Activated T-cell treated with anti-CD3 and anti-CD28 coated beads, Interleukin-2, amount 50 U/mL, for 4 hours (primary cell): ENCODE results near the gene CIB2. TPM values are rescaled to one million over a fixed set of nuclear protein-coding genes. Genes with fewer than 3 reads are reported as not detected.

ENCODE experiments used
- ATAC-seq, 2 donors: fragments of 200-7000 bp; cut with Tn5 transposase; one replicate each; pipeline ENCODE4 v1.10.0; 2021
- DNase-seq: peaks from one replicate; pipeline ENCODE4 v3.0.0-alpha.2; 2020
- H3K27me3 Mint-ChIP-seq: one replicate; pipeline ENCODE4 v1.8.0; 2021; ENCODE audit warnings: low read depth, mixed read lengths
- H3K36me3 Mint-ChIP-seq: one replicate; pipeline ENCODE4 v1.8.0; 2022; ENCODE audit warnings: mixed read lengths; ENCODE audit not compliant: insufficient read depth
- H3K4me1 Mint-ChIP-seq: one replicate; pipeline ENCODE4 v1.8.0; 2021; ENCODE audit warnings: low read depth, mixed read lengths
- H3K4me3 Mint-ChIP-seq: one replicate; pipeline ENCODE4 v1.8.0; 2021; ENCODE audit warnings: mild to moderate bottlenecking, moderate library complexity, mixed read lengths
- H3K9me3 Mint-ChIP-seq: one replicate; pipeline ENCODE4 v1.8.0; 2021; ENCODE audit warnings: mixed read lengths
- total RNA-seq, 3 donors: library from RNA; stranded (reverse); gene quantifications; one replicate each; pipeline ENCODE4 v1.2.1, GENCODE V29; 2021

The CIB2 gene
- total RNA-seq, 3 donors from 2014 or later: 1.3 to 2.0 (median 1.3) TPM

DNA sequence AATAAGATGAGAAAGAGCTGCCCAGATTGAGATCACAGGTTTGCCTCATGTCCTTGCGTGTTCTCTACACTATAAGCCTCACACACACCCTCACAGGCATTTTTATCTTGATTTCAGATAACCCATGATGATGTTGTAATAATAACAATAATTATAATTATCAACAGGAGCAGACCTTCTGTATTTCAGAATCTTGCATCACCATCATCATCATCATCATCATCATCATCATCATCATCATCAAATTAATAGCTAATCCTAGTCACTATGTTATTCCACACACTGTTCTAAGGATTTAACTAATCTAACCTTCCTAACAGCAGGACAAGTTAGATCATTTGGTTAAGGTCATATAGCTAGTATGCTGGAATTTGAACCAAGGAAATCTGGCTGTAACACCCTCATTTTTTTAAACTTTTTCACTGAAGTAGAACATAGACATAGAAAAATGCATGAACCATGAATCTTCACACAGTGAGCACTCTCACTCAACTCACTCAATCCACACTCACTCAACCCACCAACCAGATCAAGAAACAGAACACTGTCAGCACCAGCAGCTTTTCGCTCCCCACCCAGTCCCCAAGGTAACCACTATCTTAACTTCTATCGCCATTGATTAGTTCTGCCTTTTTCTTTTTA, 40.7 kb downstream of the CIB2 start:
- no peak for ATAC-seq
- Mint-ChIP-seq H3K27me3 (no peaks in the 10 kb centered on the region), H3K36me3 (no peaks in the 10 kb centered on the region), H3K4me1 (no peaks in the 10 kb centered on the region), H3K4me3 (no peak overlapping the region), H3K9me3 (no peaks in the 10 kb centered on the region)
- DNase-seq: no peak

DNA sequence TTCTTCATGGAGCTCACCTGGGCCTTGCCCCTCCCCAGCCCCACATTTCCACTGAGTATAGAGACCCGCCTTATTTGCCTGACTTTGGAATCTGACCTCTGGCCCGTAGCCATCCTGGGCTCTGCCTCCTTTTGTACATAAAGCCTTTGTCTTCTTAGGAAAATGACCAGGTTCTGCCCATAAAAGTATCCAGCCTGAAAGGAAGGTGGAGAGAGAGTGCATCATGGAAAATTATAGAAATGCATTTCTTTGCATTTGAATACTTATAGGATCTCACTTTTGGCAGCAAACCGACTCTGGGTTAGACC, 42.5 kb downstream of the CIB2 start:
- Mint-ChIP-seq H3K9me3 (no peaks in the 10 kb centered on the region), H3K4me3 (no peak overlapping the region), H3K4me1 (no peaks in the 10 kb centered on the region), H3K27me3 (no peaks in the 10 kb centered on the region), H3K36me3 (no peaks in the 10 kb centered on the region)
- no peak for DNase-seq
- ATAC-seq: no peak

DNA sequence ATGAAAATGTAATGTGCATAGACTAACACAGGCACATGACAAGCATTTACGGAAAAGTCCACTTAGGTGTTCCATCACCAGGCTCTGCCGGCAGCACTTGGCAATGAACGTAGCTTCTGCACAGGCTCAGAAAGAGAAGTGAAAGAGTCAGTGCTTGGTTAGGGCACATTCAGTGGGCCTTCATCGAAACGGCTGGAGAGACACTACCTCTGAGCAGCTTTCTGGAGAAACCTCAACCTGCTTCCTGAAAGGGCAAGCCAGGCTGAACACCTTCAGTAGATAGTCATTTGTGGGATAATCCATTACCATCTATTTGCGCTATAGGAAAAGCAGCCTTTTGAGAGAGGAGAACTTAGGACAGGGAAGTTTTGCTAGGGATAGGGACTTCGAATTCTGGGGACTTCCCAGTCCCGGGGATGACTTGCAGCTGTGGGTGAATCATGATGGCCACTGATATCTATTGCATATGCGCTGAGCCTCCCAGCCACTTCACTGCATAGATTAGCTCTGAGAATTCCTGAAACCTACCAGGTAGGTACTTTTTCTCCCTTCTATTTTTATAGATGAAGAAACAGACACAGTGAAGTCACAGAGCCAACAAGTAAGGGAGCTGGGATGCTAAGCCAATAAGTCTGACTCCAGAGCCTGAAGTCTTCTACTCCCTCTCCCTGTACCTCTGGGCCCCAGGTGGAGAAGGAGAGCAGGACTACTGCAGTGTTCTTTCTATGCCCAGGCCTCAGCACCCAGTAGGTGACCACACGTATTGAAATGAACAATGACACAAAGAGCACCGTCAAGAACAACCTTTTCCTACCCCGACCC, 43.1 kb downstream of the CIB2 start:
- H3K4me1 Mint-ChIP-seq: no peaks in the 10 kb centered on the region
- ATAC-seq (no peak), DNase-seq (no peak)
- H3K27me3 Mint-ChIP-seq: no peaks in the 10 kb centered on the region
- H3K36me3 Mint-ChIP-seq: no peaks in the 10 kb centered on the region
- no peak overlapping the region for H3K4me3 Mint-ChIP-seq
- no peaks in the 10 kb centered on the region for H3K9me3 Mint-ChIP-seq

DNA sequence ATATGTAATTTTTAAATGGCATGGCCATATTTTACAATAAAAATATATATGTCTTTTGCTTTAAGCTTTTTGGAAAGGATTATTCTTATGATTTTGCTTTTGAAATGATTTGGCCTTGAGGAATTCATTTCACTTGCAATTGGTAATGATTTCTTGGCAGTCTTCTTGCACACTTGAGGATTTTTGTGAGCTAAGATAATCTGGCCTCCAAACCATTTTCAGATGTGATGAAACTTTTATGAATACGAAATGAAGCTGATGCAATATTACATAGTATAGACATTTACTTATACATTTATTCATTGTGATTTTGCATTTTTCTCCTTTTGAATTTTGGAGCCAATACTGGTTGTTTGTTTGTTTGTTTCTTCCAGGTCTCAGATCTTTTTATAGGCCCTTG, 45.3 kb downstream of the CIB2 start:
- ATAC-seq (no peak), DNase-seq (no peak)
- no peaks in the 10 kb centered on the region for H3K27me3 Mint-ChIP-seq
- peaks cover 2% of the 10 kb centered on the region for H3K4me1 Mint-ChIP-seq
- no peaks in the 10 kb centered on the region for H3K9me3 Mint-ChIP-seq
- H3K36me3 Mint-ChIP-seq: no peaks in the 10 kb centered on the region
- H3K4me3 Mint-ChIP-seq: no peak overlapping the region

DNA sequence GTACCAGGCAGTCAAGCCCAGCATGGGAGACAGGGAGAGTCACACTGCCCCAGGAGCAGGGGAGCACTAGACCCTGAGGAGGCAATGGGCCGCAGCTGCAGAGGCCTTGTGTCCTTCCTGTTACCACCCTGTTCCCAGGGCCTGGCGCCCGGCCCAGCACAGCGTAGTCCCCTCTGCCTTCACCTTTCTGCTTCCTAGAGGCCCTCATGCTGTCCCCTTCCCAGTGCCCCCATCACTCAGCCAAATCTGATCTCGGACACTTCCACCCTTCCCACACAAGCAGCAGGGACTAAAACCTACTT, 46.8 kb downstream of the CIB2 start:
- H3K27me3 Mint-ChIP-seq: no peaks in the 10 kb centered on the region
- no peak overlapping the region for H3K4me3 Mint-ChIP-seq
- ATAC-seq (no peak), DNase-seq (no peak)
- no peaks in the 10 kb centered on the region for H3K36me3 Mint-ChIP-seq
- H3K9me3 Mint-ChIP-seq: no peaks in the 10 kb centered on the region
- peaks cover 5% of the 10 kb centered on the region for H3K4me1 Mint-ChIP-seq

DNA sequence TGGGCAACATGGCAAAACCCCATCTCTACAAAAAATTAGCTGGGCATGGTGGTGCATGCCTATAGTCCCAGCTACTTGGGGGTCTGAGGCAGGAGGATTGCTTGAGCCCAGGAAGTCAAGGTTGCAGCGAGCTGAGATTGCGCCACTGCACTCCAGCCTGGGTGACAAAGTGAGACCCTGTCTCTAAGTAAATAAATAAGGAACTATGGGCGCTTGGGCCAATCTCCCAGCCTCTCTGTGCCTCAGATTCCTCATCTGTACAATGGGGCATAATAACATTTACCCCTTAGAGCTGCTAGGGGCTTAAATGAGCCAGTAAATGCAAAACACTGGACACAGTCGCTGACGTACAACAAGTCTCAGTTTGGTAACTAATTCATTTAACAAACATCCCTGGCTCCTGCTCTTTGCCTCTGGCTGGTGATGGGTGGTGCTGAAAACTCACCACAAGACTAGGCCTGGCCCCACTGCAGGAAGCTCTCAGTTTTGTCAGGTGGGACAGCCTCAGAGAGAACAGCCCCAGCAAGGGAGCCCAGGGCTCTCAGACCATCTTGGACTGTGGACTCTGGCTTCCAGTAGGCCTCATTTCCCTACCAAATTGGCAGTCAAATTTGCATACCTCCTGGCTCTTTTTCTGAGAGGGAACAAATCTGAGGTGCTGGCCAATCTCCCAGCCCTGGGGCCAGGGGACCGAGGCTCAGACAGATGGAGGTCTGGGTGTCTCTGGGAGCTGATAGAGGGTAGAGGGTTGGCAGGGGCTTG, 47.4 kb downstream of the CIB2 start:
- Mint-ChIP-seq H3K9me3 (no peaks in the 10 kb centered on the region), H3K36me3 (no peaks in the 10 kb centered on the region), H3K4me3 (no peak overlapping the region), H3K27me3 (no peaks in the 10 kb centered on the region), H3K4me1 (peaks cover 5% of the 10 kb centered on the region)
- ATAC-seq (no peak), DNase-seq (no peak)

DNA sequence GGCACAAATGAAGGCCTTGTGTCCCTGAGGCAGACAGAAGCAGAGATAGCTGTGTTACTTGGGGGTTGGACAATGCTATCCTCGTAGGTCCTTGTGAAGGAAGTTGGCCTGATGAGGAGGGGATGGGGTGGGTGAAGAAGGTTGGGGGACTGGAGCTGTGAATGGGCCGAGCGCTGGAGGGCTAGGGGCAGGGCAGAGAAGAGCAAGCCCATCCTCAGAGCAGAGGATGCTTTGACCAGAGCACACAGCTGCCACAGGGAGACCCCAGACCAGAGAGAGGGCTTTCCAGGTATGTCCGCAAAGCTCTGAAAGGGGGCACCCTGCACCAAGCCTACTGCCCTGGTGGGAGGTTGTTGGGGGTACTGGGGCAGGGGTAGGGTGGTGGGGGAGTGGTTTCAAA, 48.1 kb downstream of the CIB2 start:
- no peaks in the 10 kb centered on the region for H3K9me3 Mint-ChIP-seq
- peaks cover 6% of the 10 kb centered on the region for H3K4me1 Mint-ChIP-seq
- H3K27me3 Mint-ChIP-seq: no peaks in the 10 kb centered on the region
- DNase-seq (no peak), ATAC-seq (no peak)
- no peaks in the 10 kb centered on the region for H3K36me3 Mint-ChIP-seq
- H3K4me3 Mint-ChIP-seq: no peak overlapping the region

DNA sequence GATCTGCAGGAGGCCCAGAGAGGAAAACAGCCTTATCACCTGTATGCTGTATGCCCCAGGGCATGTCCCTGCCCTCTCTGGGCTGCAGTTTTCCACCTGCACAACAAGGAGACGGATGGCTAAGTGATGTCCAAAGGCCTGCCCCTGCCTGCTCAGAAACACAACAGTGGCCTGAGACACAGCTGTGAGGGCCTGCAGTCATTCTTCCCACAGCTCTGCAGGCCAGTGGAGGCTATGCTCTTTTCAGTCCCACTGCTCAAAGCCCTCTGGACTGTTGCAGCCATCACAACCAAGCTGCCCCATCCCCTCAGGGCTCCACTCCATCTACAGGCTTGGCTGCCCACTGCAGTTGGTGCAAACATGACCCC, 48.5 kb downstream of the CIB2 start:
- Mint-ChIP-seq H3K4me3 (no peak overlapping the region), H3K4me1 (peaks cover 11% of the 10 kb centered on the region), H3K36me3 (no peaks in the 10 kb centered on the region), H3K9me3 (no peaks in the 10 kb centered on the region), H3K27me3 (no peaks in the 10 kb centered on the region)
- no peak for DNase-seq
- ATAC-seq: no peak

DNA sequence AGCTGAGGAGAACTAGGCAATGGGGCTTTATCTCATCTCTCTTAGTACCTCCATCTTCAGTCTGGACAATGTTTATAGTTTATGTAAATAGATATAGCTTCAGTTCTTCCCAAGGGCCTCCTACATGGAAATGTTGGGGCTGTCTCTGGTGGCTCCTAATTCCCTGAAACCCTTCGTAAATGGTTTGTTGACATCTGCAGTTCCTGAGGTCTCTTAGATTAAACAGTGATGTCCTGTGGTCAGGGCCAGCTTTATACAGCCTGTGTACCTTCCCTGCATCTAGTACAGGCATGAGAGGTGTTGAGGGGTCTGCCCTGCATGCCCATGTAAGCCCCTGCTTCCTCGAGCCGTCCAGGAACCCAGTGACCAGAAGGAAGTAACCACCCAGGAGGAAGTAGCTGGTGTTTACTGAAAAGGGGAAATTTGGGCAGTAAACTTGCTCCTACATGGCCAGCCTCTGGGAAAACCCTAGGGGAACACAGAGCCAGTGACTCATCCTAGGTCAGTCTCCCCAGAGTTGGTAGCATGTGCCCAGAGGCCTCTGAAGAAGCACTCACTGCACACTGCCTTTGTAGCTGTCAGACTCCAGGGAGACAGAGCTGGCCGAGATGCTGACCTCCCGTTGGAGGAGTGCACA, 49.0 kb downstream of the CIB2 start:
- no peak overlapping the region for H3K4me3 Mint-ChIP-seq
- ATAC-seq (no peak), DNase-seq (no peak)
- H3K36me3 Mint-ChIP-seq: no peaks in the 10 kb centered on the region
- peaks cover 11% of the 10 kb centered on the region for H3K4me1 Mint-ChIP-seq
- no peaks in the 10 kb centered on the region for H3K9me3 Mint-ChIP-seq
- no peaks in the 10 kb centered on the region for H3K27me3 Mint-ChIP-seq

DNA sequence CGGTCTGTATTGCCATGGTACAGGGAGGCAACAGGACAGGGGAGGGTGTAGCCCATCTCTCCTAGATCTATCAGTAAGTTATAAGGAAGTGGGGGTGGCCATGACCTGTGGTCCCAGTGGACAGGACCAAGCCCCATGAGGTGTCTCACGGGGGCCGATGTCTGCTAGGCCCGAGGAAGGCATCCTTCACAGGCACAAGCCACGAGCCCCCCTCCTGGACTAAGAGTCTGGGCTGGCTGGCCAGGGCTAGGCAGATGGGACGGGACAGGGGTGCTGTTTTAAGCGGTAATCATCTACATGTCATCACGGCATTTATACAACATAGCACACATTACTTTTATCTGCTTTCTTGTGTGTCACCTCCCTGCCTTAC, 51.2 kb downstream of the CIB2 start:
- peaks cover 23% of the 10 kb centered on the region for H3K4me1 Mint-ChIP-seq
- DNase-seq: no peak
- no peak for ATAC-seq
- no peaks in the 10 kb centered on the region for H3K36me3 Mint-ChIP-seq
- H3K4me3 Mint-ChIP-seq: no peak overlapping the region
- H3K27me3 Mint-ChIP-seq: no peaks in the 10 kb centered on the region
- no peaks in the 10 kb centered on the region for H3K9me3 Mint-ChIP-seq

DNA sequence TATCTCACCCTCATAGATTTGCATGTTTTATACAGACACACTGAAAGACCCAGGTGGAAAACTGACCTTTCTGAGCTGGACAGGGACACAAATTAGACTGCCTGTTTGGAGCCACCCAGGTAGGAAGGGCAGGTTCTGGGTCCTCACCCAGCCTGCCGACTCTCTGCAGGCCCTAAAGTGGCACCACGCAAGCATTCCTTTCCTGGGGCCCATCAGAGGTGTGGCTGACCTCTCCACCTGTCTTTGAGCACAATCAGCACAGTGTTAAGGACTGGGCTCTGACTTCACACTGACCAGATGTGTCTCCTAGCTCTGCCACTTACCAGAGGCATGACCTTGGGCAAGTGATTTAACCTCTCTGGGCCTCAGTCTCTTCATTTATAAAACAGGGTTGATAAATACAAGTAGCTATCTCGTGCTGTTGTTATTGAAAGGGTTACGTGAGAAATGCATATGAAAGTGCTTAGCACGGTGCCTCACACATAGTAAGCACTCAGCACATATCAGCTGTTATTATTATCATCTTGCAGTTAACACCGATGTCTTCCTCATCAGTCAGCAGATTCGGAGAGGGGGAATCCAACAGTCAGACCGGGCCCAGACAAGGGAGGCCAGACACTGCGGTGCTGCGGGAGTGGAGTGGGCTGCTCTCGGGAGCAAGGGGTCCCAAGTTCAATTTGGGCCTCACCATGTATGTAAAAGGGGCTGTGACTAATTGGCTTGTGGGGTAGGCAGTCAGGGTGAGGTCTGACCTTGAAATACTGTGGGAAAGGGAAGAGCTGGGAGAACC, 51.8 kb downstream of the CIB2 start:
- Mint-ChIP-seq H3K36me3 (peaks cover 3% of the 10 kb centered on the region), H3K4me3 (no peak overlapping the region), H3K9me3 (no peaks in the 10 kb centered on the region), H3K4me1 (peaks cover 26% of the 10 kb centered on the region), H3K27me3 (no peaks in the 10 kb centered on the region)
- DNase-seq (no peak), ATAC-seq (no peak)

DNA sequence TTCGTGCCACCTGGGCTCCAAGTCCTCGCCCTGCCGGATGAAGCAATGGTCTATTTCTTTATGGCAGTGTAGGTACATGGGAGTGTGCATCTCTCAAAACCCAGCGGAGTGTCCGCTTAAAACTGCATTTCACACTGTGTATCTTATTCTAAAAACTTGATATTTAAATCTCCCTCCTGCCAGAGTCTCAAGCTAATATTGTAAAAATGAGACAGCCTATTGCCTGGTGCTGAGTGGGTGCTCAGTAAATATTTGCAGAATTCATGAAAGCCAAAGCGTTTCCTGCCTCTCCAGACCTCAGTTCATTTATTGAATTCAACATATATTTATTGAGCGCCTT, 53.4 kb downstream of the CIB2 start:
- no peaks in the 10 kb centered on the region for H3K27me3 Mint-ChIP-seq
- DNase-seq: no peak
- no peaks in the 10 kb centered on the region for H3K9me3 Mint-ChIP-seq
- peaks cover 41% of the 10 kb centered on the region for H3K4me1 Mint-ChIP-seq
- H3K36me3 Mint-ChIP-seq: peaks cover 6% of the 10 kb centered on the region
- peak; percentile 25 to 26 for ATAC-seq
- H3K4me3 Mint-ChIP-seq: peak overlapping the region; percentile 80

DNA sequence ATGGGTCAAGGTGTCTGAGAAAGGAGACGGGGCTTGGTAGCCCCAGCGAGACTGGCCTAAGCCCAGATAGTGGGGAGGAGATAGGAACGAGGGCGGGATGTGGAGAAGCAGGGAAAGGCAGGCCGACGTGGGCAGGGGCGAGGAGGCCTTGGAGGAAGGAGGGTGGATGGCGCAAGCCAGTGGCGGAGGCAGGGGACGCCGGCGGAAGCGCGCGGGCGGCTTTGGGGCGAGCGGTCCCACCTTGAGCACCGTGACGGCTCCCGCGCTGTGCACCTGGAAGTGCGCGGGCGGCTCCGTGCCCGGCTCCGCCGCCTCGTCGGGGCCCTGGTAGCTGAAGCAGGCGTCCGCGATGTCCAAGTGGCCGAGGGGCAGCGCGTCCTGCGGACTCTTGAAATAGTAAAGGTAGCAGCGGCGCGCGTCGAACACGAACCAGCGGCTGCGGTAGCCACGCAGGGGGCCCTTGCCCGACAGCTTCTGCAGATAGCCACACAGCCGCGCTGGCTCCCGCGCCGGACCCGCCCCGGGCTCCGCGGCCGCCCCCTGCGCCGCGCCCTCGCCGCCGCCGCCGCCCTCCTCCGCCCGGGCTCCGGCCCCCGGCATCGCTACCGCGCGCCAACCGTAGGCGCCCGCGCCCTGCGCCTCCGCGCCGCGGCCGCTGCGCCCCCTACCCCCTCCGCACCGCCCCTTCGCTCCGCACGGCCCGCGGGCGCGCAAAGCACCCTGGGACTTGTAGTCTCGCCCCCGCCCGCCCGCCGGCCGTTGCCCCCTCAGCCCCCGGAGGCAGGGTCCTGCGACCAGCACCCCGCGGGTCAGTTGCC, 54.0 kb downstream of the CIB2 start, which contains the start of gene TBC1D2B:
TSS of gene TBC1D2B (minus strand) at position 659 of the 818 bp plus-strand sequence. CDS start at position 600, 59 bp downstream.
- Mint-ChIP-seq H3K27me3 (no peaks in the 10 kb centered on the region), H3K4me1 (peaks cover 44% of the 10 kb centered on the region), H3K4me3 (peak within 1 kb of the TSS; percentile 95), H3K36me3 (peaks cover 6% of the 10 kb centered on the region), H3K9me3 (no peaks in the 10 kb centered on the region)
- DNase-seq (peak; percentile 64), ATAC-seq (peak; percentile 89)
